Measurements from ENCODE around the gene KRABD2.

DNA sequence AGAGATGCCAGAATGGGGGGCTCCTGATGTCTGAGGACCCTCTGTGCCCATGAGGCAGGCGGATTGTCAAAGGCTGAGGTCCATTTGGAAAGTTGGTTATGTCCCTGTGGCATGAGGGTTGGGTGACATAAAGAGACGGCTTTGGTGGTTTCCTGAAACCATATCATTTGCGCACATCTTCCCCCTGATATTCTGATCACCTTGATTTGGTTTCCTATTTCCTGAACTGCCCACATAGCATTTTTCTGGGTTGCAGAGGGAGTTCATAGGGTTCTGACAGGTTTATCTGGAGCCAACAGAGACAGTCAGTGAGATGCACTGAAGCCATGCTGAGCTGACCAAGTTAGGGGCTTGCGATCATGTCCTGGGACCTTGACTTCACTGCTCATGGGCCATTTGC is 36.8 kb upstream of the KRABD2 start:
- TF ChIP-seq, protein P1, sequence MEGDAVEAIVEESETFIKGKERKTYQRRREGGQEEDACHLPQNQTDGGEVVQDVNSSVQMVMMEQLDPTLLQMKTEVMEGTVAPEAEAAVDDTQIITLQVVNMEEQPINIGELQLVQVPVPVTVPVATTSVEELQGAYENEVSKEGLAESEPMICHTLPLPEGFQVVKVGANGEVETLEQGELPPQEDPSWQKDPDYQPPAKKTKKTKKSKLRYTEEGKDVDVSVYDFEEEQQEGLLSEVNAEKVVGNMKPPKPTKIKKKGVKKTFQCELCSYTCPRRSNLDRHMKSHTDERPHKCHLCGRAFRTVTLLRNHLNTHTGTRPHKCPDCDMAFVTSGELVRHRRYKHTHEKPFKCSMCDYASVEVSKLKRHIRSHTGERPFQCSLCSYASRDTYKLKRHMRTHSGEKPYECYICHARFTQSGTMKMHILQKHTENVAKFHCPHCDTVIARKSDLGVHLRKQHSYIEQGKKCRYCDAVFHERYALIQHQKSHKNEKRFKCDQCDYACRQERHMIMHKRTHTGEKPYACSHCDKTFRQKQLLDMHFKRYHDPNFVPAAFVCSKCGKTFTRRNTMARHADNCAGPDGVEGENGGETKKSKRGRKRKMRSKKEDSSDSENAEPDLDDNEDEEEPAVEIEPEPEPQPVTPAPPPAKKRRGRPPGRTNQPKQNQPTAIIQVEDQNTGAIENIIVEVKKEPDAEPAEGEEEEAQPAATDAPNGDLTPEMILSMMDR (IDR thresholded peaks at IDR 0.05): no peak
- no peak for TF ChIP-seq POLR2AphosphoS5 (IDR thresholded peaks at IDR 0.05; ENCODE audit: low read depth, low read length)
- no peak for TF ChIP-seq TCF7L2 (IDR thresholded peaks at IDR 0.05; ENCODE audit: low read depth, low read length)
